ENCODE data around the gene HSP90AB1. TPM values are rescaled to one million over a fixed set of nuclear protein-coding genes. Genes with fewer than 3 reads are reported as not detected.

The HSP90AB1 gene
- total RNA-seq, 1 experiment from 2014 or later, result 1,370 TPM

DNA sequence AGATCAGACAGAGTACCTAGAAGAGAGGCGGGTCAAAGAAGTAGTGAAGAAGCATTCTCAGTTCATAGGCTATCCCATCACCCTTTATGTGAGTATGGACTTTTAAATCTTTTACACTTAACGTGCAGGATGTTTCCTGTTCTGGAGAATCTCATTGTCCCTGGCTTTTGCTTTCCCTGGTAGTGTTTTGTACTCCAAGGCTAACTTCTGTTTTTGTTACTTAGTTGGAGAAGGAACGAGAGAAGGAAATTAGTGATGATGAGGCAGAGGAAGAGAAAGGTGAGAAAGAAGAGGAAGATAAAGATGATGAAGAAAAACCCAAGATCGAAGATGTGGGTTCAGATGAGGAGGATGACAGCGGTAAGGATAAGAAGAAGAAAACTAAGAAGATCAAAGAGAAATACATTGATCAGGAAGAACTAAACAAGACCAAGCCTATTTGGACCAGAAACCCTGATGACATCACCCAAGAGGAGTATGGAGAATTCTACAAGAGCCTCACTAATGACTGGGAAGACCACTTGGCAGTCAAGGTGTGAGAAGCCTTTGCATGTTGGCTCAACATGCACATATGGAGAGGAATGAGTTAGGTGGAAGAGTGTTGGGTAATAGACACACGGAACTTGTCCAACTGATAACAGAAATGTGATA is 3.3 kb downstream of the HSP90AB1 start:
- DNase-seq (ENCODE audit: low spot score), result no peak

DNA sequence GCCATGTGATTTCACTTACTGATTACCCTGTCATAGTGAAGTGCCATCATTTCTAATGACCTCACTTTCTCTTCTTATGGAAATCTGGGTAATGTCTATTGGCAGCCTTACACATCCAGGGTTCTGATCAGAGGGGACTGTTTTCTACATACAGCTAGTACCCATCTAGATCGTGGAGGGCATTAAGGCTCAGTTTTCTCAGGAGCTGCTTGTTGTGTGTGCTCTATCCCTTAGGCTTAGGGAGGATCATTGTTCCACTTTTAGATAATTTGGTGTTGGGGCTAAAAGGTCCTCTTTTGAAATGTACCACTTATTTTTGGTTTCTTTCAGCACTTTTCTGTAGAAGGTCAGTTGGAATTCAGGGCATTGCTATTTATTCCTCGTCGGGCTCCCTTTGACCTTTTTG is 3.8 kb downstream of the HSP90AB1 start:
- in situ Hi-C loops (cut with HindIII; ENCODE audit: low sequenced_read_pairs), result loop anchor here (10.0 kb wide), 1 partner anchor 156 kb away; no protein-coding TSS in a partner anchor
- no peak for DNase-seq (ENCODE audit: low spot score)

More for the DNA sequence above, 3.3 kb downstream of the HSP90AB1 start:
- in situ Hi-C loops (cut with HindIII; ENCODE audit: low sequenced_read_pairs), result loop anchor here (10.0 kb wide), 1 partner anchor 155 kb away; no protein-coding TSS in a partner anchor

DNA sequence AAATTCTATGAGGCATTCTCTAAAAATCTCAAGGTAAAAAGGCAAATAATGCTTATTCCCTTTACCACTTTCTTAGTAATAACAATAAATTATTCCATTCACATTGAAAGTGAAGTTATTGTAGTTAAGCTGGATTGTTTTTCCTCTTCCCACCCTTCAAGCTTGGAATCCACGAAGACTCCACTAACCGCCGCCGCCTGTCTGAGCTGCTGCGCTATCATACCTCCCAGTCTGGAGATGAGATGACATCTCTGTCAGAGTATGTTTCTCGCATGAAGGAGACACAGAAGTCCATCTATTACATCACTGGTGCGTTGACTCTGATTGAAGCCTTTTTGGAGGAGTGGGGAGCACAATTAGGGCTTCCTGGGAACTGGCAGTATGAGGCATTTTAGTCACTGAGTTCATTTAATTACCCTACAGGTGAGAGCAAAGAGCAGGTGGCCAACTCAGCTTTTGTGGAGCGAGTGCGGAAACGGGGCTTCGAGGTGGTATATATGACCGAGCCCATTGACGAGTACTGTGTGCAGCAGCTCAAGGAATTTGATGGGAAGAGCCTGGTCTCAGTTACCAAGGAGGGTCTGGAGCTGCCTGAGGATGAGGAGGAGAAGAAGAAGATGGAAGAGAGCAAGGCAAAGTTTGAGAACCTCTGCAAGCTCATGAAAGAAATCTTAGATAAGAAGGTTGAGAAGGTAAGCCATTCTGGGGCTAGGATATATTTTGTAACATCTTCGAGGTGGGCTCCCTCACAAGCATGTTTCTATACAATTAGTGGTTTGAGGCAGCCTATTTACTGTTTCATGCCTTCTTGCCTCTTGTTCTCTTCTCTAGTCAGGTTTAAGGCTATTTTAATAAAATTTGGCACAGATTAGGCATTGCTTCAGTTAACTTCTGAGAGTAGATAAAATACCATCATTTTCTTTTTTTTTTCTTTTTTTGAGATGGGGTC is 4.9 kb downstream of the HSP90AB1 start:
- in situ Hi-C loops (cut with HindIII; ENCODE audit: low sequenced_read_pairs), result loop anchor here (10.0 kb wide), 1 partner anchor 157 kb away; no protein-coding TSS in a partner anchor
- no peak for DNase-seq (ENCODE audit: low spot score)

DNA sequence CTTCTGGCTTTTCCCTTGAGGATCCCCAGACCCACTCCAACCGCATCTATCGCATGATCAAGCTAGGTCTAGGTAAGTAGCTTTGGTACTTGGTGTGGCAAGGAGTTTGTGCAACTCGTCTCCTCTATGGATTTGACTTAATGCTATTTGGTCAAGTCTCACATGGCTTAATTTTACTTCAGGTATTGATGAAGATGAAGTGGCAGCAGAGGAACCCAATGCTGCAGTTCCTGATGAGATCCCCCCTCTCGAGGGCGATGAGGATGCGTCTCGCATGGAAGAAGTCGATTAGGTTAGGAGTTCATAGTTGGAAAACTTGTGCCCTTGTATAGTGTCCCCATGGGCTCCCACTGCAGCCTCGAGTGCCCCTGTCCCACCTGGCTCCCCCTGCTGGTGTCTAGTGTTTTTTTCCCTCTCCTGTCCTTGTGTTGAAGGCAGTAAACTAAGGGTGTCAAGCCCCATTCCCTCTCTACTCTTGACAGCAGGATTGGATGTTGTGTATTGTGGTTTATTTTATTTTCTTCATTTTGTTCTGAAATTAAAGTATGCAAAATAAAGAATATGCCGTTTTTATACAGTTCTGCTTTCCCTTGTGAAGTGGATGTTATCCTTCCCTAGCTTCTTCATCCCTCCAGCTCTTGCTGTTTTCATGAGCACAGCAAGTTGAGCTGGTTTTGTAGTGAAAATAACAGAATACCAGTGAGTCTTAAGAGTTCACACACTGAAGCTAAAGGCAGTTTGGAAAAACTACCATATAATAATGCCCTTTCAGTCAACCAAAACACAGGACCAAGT is 6.6 kb downstream of the HSP90AB1 start:
- in situ Hi-C loops (cut with HindIII; ENCODE audit: low sequenced_read_pairs), result loop anchor here (10.0 kb wide), 1 partner anchor 159 kb away; no protein-coding TSS in a partner anchor
- DNase-seq (ENCODE audit: low spot score), result peak; percentile 43

DNA sequence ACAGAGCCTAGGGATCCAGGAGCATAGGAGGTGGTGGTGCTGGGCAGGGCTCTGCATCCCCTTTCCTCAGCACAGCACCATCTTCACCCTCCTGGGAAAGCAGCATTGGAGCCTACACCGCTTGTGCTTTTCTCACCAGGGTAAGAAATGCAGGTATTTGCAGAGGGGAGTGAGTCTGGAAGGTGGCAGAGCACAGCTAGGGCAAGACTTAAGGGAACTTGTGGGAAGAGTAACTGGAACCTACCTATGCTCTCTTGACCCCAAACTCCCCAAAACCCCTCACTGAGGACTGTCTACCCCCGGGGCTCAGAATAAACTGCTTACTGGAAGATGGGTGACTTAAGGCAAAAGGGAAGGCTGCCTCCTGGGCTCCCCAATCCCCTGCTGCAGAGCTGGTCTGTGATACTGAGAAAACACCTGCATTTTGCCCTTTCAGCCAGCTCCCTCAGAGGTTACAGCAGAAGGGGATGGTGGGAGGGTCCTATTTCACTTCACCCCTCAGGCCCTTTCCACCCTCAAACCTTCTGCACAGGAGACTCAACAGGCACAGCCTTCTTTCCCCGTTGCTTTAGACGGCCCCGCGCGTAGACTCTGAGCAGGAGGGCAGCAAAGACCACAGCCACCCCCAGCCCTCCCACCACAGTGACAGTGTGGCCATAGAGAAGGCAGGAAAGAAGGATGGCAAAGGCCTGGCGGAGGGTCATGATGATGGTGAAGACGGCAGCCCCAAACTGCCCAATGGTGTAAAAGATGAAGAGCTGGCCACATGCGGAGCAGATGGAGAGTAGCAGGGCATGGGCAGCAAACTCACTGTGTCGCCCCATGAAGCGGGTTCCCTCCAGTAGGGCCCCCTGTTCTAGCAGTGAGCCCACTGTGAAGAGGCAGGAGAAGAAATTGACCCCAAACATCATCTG is 7.5 kb downstream of the HSP90AB1 start:
- no peak for DNase-seq (ENCODE audit: low spot score)
- in situ Hi-C loops (cut with HindIII; ENCODE audit: low sequenced_read_pairs), result loop anchor here (5.0 to 10.0 kb wide), 2 partner anchors 83 to 160 kb away; no protein-coding TSS in a partner anchor

DNA sequence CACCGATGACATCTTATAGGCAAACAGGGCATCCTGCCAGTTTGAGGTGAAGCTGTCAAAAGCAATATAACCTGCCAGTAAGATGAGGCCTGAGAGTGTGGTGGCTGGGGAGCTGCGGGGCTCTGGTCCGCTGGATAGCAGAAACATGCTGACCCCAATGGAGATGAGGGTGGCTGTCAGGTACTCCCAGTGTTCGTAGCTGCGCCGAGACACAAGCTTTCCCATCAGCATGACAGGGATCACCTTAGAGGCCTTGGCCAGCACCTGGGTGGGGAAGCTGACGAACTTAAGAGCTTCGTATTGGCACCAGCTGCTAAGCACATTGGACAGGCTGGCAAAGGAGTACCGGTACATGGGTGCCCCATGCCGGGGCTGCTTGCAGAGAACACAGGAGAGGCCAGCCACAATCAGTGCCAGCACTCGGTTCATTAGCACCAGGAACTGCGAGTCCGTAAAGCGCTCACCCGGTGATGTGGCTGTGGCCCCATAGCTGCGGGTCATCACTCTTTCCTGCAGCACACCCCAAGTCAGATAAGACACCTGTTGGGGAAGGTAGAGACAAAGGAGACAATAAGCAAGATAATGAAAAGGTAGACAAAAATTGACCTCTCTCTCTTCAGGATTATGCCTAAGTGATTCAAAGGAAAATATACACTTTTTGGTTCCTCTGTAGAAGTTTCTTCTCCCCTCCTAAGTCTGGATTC is 8.4 kb downstream of the HSP90AB1 start:
- in situ Hi-C loops (cut with HindIII; ENCODE audit: low sequenced_read_pairs), result loop anchor here (5.0 to 10.0 kb wide), 2 partner anchors 82 to 160 kb away; no protein-coding TSS in a partner anchor
- DNase-seq (ENCODE audit: low spot score), result peak; percentile 37

DNA sequence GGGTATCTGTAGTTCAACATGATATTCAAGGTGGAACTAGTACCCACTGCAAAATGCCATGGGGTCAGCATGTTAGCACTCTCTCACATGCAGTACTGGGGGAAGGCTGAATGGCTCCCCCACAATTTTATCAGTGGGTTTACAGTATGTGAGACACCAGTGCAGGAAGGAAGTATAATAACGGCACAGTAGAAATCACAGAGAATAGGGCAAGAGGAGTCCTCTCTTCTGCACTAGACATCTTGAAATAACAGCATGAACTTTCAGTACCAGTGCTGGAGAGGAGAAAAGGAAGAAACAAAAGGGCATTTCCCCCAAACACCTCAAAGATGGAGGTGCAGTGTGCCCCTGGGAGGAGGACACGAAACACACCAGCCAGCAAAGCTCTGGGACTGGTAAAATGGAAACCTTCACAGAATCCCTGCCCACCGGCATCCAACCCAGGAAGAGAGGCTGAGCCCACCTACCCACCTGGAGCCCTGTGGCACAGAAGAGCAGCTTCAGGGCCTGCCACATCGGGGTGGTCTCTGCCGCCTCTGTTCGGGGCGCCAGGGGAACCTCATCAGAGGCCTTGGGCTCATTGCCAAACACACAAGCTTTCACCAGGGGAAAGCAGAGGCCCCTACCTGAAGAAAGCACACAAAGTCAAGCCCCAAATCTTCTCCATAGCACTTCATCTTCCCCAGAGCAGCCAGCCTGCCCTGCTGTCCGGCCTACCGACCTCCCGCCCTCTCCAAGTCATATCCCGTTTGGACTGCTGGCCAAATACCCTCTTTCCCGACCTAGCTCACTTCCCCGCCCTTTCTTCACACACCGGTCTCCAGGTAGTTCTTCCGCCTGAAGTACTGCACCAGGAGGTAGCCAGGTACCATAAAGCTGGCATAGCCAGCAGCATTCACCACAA is 9.2 kb downstream of the HSP90AB1 start:
- peak; percentile 47 for DNase-seq (ENCODE audit: low spot score)
- in situ Hi-C loops (cut with HindIII; ENCODE audit: low sequenced_read_pairs), result loop anchor here (5.0 to 10.0 kb wide), 2 partner anchors 81 to 161 kb away; no protein-coding TSS in a partner anchor

DNA sequence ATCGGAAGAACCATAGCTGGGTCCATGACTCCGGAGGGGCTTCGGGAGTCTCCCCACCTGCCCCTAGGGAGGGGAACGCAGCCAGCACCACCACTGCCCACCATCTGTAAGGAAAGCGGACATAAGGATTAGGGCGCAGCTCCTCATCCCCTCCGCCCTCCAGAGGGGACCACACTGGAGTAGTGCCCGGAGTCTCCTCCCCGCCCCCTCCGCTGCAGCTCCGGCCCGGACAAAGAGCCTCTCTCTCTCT is 9.8 kb downstream of the HSP90AB1 start:
- in situ Hi-C loops (cut with HindIII; ENCODE audit: low sequenced_read_pairs), result loop anchor here (5.0 to 10.0 kb wide), 2 partner anchors 81 to 162 kb away; no protein-coding TSS in a partner anchor
- no peak for DNase-seq (ENCODE audit: low spot score)

DNA sequence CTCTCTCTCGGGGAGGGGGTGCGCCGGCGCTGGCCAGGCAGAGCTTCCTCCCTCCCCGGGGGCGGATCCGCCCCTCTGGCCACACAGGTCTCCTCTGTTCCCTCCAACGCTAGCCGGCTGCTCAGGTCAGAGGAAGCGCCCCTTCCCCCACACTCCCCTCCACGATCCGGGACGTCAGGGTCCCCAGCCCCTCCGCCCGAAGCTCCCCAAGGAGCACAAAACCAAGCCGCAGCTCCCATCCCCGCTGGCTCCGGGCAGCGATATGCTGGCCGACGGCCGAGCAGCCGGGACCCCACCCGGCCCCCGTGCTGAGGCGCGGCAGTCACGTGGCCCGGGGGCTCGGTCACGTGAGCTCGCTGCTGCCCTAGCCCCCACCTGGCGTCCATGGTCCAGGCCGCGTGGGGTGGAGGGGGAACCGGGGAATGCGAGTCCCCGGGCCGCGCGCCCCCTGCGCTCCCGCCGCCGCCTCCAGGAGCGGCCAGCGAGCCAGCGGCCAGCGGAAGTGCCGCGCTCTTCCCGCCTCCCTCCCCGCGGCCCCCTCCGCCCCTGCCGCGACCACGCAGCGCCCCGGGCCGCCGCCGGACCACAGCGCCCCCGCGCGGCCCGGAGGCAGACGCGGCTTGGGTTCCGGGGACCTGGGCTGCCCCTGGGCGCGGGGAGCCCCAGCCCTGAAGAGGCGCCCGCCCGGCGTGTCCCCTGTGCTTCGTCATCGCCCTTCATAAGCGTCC is 10.3 kb downstream of the HSP90AB1 start, which contains the start of gene SLC35B2:
Gene SLC35B2 (minus strand): TSS at position 504 of the 728 bp plus-strand sequence. CDS start 118 bp downstream, at position 386.
- in situ Hi-C loops (cut with HindIII; ENCODE audit: low sequenced_read_pairs), result loop anchor here (5.0 to 10.0 kb wide), 2 partner anchors 80 to 162 kb away; no protein-coding TSS in a partner anchor
- peak; percentile 69 for DNase-seq (ENCODE audit: low spot score)

DNA sequence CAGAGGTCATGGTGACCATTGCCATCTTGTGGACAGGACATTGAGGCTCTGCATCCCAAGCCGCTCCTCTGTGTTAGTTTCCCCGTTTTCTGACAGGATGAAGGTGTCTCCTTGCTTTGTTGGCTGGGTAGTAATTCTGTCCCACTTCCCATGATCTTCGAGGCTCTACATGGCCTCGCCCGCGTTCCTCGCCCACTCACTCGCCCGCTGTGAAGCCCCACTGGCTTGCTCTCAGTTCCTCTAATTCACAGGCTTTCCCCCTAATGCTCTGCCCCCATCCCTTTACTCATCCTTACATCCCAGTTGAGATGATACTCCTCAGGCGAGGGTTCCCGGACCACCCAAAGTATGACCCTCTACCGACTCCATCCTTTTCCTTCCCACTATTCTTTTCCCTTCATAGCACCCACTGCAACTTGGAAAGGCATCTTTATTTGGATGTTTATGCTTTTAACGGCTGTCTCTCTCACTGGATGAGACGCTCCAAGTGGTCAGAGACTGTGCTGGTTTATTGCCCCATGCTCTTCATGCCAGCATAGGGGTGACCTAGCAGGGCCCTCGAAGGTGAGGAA is 10.9 kb downstream of the HSP90AB1 start:
- no peak for DNase-seq (ENCODE audit: low spot score)
- in situ Hi-C loops (cut with HindIII; ENCODE audit: low sequenced_read_pairs), result loop anchor here (5.0 to 10.0 kb wide), 2 partner anchors 79 to 163 kb away; no protein-coding TSS in a partner anchor

DNA sequence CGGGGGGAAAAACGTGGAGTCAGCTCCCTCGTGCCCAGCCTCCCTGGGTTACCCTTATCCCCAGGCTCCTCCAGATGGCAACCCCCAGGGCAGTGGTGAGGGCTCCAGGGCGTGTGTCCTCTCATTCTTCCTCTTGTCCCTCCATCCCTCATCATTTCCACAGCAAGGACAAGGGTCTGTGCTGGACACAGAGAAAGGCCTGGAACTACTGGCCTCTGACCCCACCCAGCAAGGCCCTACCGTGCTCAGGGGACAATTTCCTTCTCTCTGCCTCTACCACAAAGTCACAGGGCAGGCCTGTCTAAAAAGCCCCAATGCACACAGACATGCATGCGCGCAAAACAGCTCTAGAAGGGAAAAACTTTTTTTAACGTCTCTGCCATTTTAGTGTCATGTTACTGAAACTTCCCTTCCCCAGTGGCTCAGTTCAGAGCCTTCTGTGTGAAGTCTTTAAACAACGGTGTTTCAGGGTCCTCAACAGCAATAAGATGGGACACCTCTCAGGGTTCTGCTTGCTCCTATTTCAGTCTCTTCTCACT is 11.5 kb downstream of the HSP90AB1 start:
- in situ Hi-C loops (cut with HindIII; ENCODE audit: low sequenced_read_pairs), result loop anchor here (5.0 to 10.0 kb wide), 2 partner anchors 79 to 164 kb away; no protein-coding TSS in a partner anchor
- no peak for DNase-seq (ENCODE audit: low spot score)

DNA sequence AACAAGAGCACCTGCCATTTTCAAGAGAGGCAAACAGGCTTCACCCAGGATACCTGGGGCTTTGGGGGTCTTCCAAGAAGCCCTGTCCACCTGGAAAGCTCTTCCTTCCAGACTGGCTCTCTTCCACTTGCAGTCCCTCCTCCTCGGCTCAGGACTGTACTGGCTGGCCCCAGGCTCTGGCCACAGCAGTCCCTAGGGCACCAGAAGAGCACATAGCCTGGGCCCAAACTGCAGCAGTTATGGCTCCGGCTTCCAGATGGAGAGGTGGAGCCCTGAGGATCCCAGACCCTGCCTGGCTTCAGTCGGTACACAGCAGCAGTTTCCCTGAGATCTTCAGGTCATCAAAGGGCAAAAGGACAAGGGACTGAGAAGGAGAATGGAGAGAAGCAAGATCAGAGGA is 12.0 kb downstream of the HSP90AB1 start:
- in situ Hi-C loops (cut with HindIII; ENCODE audit: low sequenced_read_pairs), result loop anchor here (5.0 to 10.0 kb wide), 2 partner anchors 78 to 164 kb away; no protein-coding TSS in a partner anchor
- DNase-seq (ENCODE audit: low spot score), result no peak

DNA sequence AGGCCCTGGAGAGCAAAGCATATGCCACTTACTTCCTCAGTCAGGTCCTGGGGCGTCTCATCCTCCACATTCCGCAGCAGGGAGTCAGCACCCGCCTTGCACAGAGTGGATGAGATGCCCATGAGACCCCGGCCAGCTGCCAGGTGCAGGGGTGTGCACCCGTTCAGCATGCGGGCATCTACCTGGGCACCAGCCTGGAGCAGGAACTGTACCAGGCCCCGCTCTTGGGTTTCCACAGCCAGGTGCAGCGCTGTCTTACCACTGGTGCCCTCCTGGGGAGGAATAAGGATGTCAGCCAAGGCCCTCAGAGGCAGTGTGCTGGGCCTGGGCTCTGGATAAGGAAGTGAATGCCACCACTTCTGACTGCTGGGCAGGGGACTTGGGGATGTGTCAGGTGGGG is 13.1 kb downstream of the HSP90AB1 start:
- in situ Hi-C loops (cut with HindIII; ENCODE audit: low sequenced_read_pairs), result no loop called here
- no peak for DNase-seq (ENCODE audit: low spot score)

DNA sequence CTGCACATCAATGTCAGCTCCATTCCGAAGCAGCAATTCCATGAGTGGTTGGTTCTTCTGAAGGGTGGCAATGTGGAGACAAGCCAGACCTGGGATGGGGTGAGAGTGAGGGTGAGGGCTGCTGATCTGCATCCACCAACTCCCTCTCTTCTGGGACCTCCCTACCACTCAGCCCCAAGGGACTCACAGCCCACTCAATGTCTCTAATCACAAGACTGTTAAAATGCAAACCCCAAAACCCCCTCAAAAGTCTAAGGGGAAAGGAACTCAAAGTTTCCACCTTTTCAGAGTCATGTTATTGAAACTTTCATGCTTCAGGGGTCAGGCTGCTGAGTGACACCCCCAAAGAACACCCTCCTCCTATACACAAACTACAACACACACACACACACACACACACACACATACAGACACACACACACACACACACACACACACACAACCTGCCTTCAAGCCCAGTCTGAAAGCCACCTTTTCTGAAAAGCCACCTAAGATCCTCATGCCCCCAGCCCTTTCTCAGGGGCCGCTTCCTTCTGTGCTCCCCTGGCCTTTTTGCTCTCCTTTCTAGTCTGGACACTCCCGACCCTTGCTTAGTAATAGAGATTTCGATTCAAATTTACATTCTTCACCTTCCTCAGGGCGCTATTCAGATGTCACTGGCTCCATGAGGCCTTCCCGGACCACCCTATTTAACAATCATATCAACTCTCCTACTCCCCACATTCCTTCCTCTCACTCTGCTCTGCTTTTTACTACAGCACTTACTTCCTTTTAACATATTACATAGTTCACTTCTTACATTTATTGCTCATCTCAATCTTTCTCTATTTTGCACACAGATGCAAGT is 13.8 kb downstream of the HSP90AB1 start:
- DNase-seq (ENCODE audit: low spot score), result no peak
- in situ Hi-C loops (cut with HindIII; ENCODE audit: low sequenced_read_pairs), result no loop called here

Measured in G401 (cell line).